ENCODE data around the gene PRR35.
"Not testable (repeated sequence)": the region's sequence is repeated elsewhere in the genome, so short reads cannot be mapped to it uniquely, and the experiment has no call there.

The PRR35 gene

GRCh38 chr16:592518-593306, 32.5 kb downstream of the PRR35 start:
- Histone ChIP-seq H2AFZ (ENCODE audit: low read length, unreplicated experiment) (no peak overlapping the region), H3K4me3 (ENCODE audit: low read depth, low read length) (no peak overlapping the region), H3K36me3 (ENCODE audit: insufficient read depth, low read length) (0 out of 2 replicates have a peak, but pooled peaks cover 2% of the 10 kb centered on the region), H3K27ac (ENCODE audit: low read depth, low read length) (no peak overlapping the region), H3K27me3 (ENCODE audit: insufficient read depth, low read length) (no peaks in the 10 kb centered on the region), H3K4me1 (ENCODE audit: control insufficient read depth, insufficient read depth, low read length, unreplicated experiment) (peaks cover 8% of the 10 kb centered on the region), H3K79me2 (ENCODE audit: control insufficient read depth, insufficient read depth, low read length, unreplicated experiment) (peaks cover 42% of the 10 kb centered on the region)

- Histone ChIP-seq H3K36me3 (ENCODE audit: insufficient read depth, low read length) (0 out of 2 replicates have a peak, but pooled peaks cover 2% of the 10 kb centered on the region), H3K4me3 (ENCODE audit: low read depth, low read length) (no peak overlapping the region), H3K27me3 (ENCODE audit: insufficient read depth, low read length) (no peaks in the 10 kb centered on the region), H3K79me2 (ENCODE audit: control insufficient read depth, insufficient read depth, low read length, unreplicated experiment) (peaks cover 35% of the 10 kb centered on the region), H2AFZ (ENCODE audit: low read length, unreplicated experiment) (no peak overlapping the region), H3K27ac (ENCODE audit: low read depth, low read length) (no peak overlapping the region), H3K4me1 (ENCODE audit: control insufficient read depth, insufficient read depth, low read length, unreplicated experiment) (peaks cover 8% of the 10 kb centered on the region)
These were observed 33.2 kb downstream of the PRR35 start for GRCh38 chr16:593406-593805.

- H3K79me2 ChIP-seq (ENCODE audit: control insufficient read depth, insufficient read depth, low read length, unreplicated experiment): peaks cover 34% of the 10 kb centered on the region
- H3K4me3 ChIP-seq (ENCODE audit: low read depth, low read length): no peak overlapping the region
- H3K4me1 ChIP-seq (ENCODE audit: control insufficient read depth, insufficient read depth, low read length, unreplicated experiment): peaks cover 8% of the 10 kb centered on the region
- no peak overlapping the region for H3K27ac ChIP-seq (ENCODE audit: low read depth, low read length)
- H3K27me3 ChIP-seq (ENCODE audit: insufficient read depth, low read length): no peaks in the 10 kb centered on the region
- 0 out of 2 replicates have a peak, but pooled peaks cover 2% of the 10 kb centered on the region for H3K36me3 ChIP-seq (ENCODE audit: insufficient read depth, low read length)
- no peak overlapping the region for H2AFZ ChIP-seq (ENCODE audit: low read length, unreplicated experiment)
These were observed 33.6 kb downstream of the PRR35 start for GRCh38 chr16:593807-594206.

GRCh38 chr16:595094-595528, 34.9 kb downstream of the PRR35 start:
- Histone ChIP-seq H3K79me2 (ENCODE audit: control insufficient read depth, insufficient read depth, low read length, unreplicated experiment) (peaks cover 34% of the 10 kb centered on the region), H3K27me3 (ENCODE audit: insufficient read depth, low read length) (no peaks in the 10 kb centered on the region), H3K27ac (ENCODE audit: low read depth, low read length) (no peak overlapping the region), H3K4me3 (ENCODE audit: low read depth, low read length) (no peak overlapping the region), H3K36me3 (ENCODE audit: insufficient read depth, low read length) (peaks cover 7% of the 10 kb centered on the region; the same call in 1 of the 2 replicates), H3K4me1 (ENCODE audit: control insufficient read depth, insufficient read depth, low read length, unreplicated experiment) (peaks cover 8% of the 10 kb centered on the region), H2AFZ (ENCODE audit: low read length, unreplicated experiment) (no peak overlapping the region)

- Histone ChIP-seq H2AFZ (ENCODE audit: low read length, unreplicated experiment) (no peak overlapping the region), H3K36me3 (ENCODE audit: insufficient read depth, low read length) (peaks cover 7% of the 10 kb centered on the region; the same call in 1 of the 2 replicates), H3K4me3 (ENCODE audit: low read depth, low read length) (no peak overlapping the region), H3K4me1 (ENCODE audit: control insufficient read depth, insufficient read depth, low read length, unreplicated experiment) (peaks cover 2% of the 10 kb centered on the region), H3K79me2 (ENCODE audit: control insufficient read depth, insufficient read depth, low read length, unreplicated experiment) (peaks cover 26% of the 10 kb centered on the region), H3K27ac (ENCODE audit: low read depth, low read length) (no peak overlapping the region), H3K27me3 (ENCODE audit: insufficient read depth, low read length) (no peaks in the 10 kb centered on the region)
These were observed 35.9 kb downstream of the PRR35 start for GRCh38 chr16:595942-596735.

- Histone ChIP-seq H3K27ac (ENCODE audit: low read depth, low read length) (no peak overlapping the region), H3K4me1 (ENCODE audit: control insufficient read depth, insufficient read depth, low read length, unreplicated experiment) (no peaks in the 10 kb centered on the region), H2AFZ (ENCODE audit: low read length, unreplicated experiment) (no peak overlapping the region), H3K36me3 (ENCODE audit: insufficient read depth, low read length) (peaks cover 7% of the 10 kb centered on the region; the same call in 1 of the 2 replicates), H3K79me2 (ENCODE audit: control insufficient read depth, insufficient read depth, low read length, unreplicated experiment) (peaks cover 24% of the 10 kb centered on the region), H3K27me3 (ENCODE audit: insufficient read depth, low read length) (no peaks in the 10 kb centered on the region), H3K4me3 (ENCODE audit: low read depth, low read length) (no peak overlapping the region)
These were observed 36.5 kb downstream of the PRR35 start for GRCh38 chr16:596736-597060.

- not testable (repeated sequence) for H3K36me3 ChIP-seq (ENCODE audit: insufficient read depth, low read length); H3K4me1 ChIP-seq (ENCODE audit: control insufficient read depth, insufficient read depth, low read length, unreplicated experiment); H3K27me3 ChIP-seq (ENCODE audit: insufficient read depth, low read length); H2AFZ ChIP-seq (ENCODE audit: low read length, unreplicated experiment); H3K27ac ChIP-seq (ENCODE audit: low read depth, low read length); H3K4me3 ChIP-seq (ENCODE audit: low read depth, low read length)
- peaks cover 17% of the 10 kb centered on the region for H3K79me2 ChIP-seq (ENCODE audit: control insufficient read depth, insufficient read depth, low read length, unreplicated experiment)
These were observed 37.5 kb downstream of the PRR35 start for GRCh38 chr16:597655-598054.

GRCh38 chr16:598823-599739, 38.9 kb downstream of the PRR35 start:
- no peaks in the 10 kb centered on the region for H3K4me1 ChIP-seq (ENCODE audit: control insufficient read depth, insufficient read depth, low read length, unreplicated experiment)
- H3K27ac ChIP-seq (ENCODE audit: low read depth, low read length): no peak overlapping the region
- H2AFZ ChIP-seq (ENCODE audit: low read length, unreplicated experiment): no peak overlapping the region
- H3K36me3 ChIP-seq (ENCODE audit: insufficient read depth, low read length): peaks cover 7% of the 10 kb centered on the region; the same call in 1 of the 2 replicates
- H3K79me2 ChIP-seq (ENCODE audit: control insufficient read depth, insufficient read depth, low read length, unreplicated experiment): peaks cover 7% of the 10 kb centered on the region
- no peaks in the 10 kb centered on the region for H3K27me3 ChIP-seq (ENCODE audit: insufficient read depth, low read length)
- H3K4me3 ChIP-seq (ENCODE audit: low read depth, low read length): no peak overlapping the region

- H3K36me3 ChIP-seq (ENCODE audit: insufficient read depth, low read length): peaks cover 7% of the 10 kb centered on the region; the same call in 1 of the 2 replicates
- peaks cover 5% of the 10 kb centered on the region for H3K79me2 ChIP-seq (ENCODE audit: control insufficient read depth, insufficient read depth, low read length, unreplicated experiment)
- no peak overlapping the region for H3K27ac ChIP-seq (ENCODE audit: low read depth, low read length)
- H3K27me3 ChIP-seq (ENCODE audit: insufficient read depth, low read length): no peaks in the 10 kb centered on the region
- H3K4me3 ChIP-seq (ENCODE audit: low read depth, low read length): no peak overlapping the region
- H3K4me1 ChIP-seq (ENCODE audit: control insufficient read depth, insufficient read depth, low read length, unreplicated experiment): no peaks in the 10 kb centered on the region
- no peak overlapping the region for H2AFZ ChIP-seq (ENCODE audit: low read length, unreplicated experiment)
These were observed 40.6 kb downstream of the PRR35 start for GRCh38 chr16:600781-601180.

GRCh38 chr16:603933-604332, 43.7 kb downstream of the PRR35 start:
- H2AFZ ChIP-seq (ENCODE audit: low read length, unreplicated experiment): no peak overlapping the region
- no peaks in the 10 kb centered on the region for H3K4me1 ChIP-seq (ENCODE audit: control insufficient read depth, insufficient read depth, low read length, unreplicated experiment)
- H3K36me3 ChIP-seq (ENCODE audit: insufficient read depth, low read length): peaks cover 4% of the 10 kb centered on the region; the same call in 1 of the 2 replicates
- no peak overlapping the region for H3K4me3 ChIP-seq (ENCODE audit: low read depth, low read length)
- no peaks in the 10 kb centered on the region for H3K27me3 ChIP-seq (ENCODE audit: insufficient read depth, low read length)
- peaks cover 3% of the 10 kb centered on the region for H3K79me2 ChIP-seq (ENCODE audit: control insufficient read depth, insufficient read depth, low read length, unreplicated experiment)
- H3K27ac ChIP-seq (ENCODE audit: low read depth, low read length): no peak overlapping the region
